Natural killer cell (primary cell): ENCODE results near the gene HELZ. TPM values are rescaled to one million over a fixed set of nuclear protein-coding genes. Genes with fewer than 3 reads are reported as not detected.
A peak's percentile ranks its signal among the peaks of the same experiment; 100 is the strongest.

Source experiments
- ATAC-seq, 3 donors: fragments of 150-1000 bp in 2 of 3; fragments of 200-7000 bp in 1 of 3; cut with Tn5 transposase; 1 replicate in 1 of 3; 2 replicates in 2 of 3; pipeline ENCODE4 v1.10.0; 2021; ENCODE audit warnings: mild to moderate bottlenecking in 2 of 3, moderate library complexity in 2 of 3
- DNase-seq, 2 donors: peaks; one replicate each; pipeline versions ENCODE4 v3.0.0 to v3.0.0-alpha.2; 2013 to 2021; ENCODE audit warnings: mixed read lengths in 1 of 2
- H3K27ac ChIP-seq: one replicate; pipeline ENCODE4 v1.5.1; 2013; ENCODE audit warnings: mild to moderate bottlenecking, low read length
- H3K27me3 ChIP-seq: one replicate; pipeline ENCODE4 v1.6.1; 2013; ENCODE audit warnings: low read length; ENCODE audit not compliant: control insufficient read depth, insufficient read depth
- H3K36me3 ChIP-seq: one replicate; pipeline ENCODE4 v1.6.1; 2013; ENCODE audit warnings: low read length; ENCODE audit not compliant: control insufficient read depth, insufficient read depth
- H3K4me1 ChIP-seq: one replicate; pipeline ENCODE4 v1.6.1; 2013; ENCODE audit warnings: low read length; ENCODE audit not compliant: control insufficient read depth, insufficient read depth
- H3K4me3 ChIP-seq: one replicate; pipeline ENCODE4 v1.5.1; 2013; ENCODE audit warnings: low read length
- H3K9me3 ChIP-seq: one replicate; pipeline ENCODE4 v1.6.1; 2013; ENCODE audit warnings: low read length; ENCODE audit not compliant: control insufficient read depth, insufficient read depth
- H3K27ac Mint-ChIP-seq, 2 donors: one replicate each; pipeline ENCODE4 v1.8.0; 2022; ENCODE audit warnings: mild to moderate bottlenecking in 2 of 2, mixed read lengths in 2 of 2, moderate library complexity in 1 of 2
- H3K27me3 Mint-ChIP-seq, 2 donors: one replicate each; pipeline ENCODE4 v1.8.0; 2022; ENCODE audit warnings: low read depth in 2 of 2, mixed read lengths in 2 of 2
- H3K36me3 Mint-ChIP-seq: one replicate; pipeline ENCODE4 v1.8.0; 2022; ENCODE audit warnings: mixed read lengths
- H3K4me1 Mint-ChIP-seq, 2 donors: one replicate each; pipeline ENCODE4 v1.8.0; 2022; ENCODE audit warnings: mixed read lengths in 2 of 2
- H3K4me3 Mint-ChIP-seq: one replicate; pipeline ENCODE4 v1.8.0; 2022; ENCODE audit warnings: mild to moderate bottlenecking, moderate library complexity, mixed read lengths
- H3K9me3 Mint-ChIP-seq, 2 donors: one replicate each; pipeline ENCODE4 v1.8.0; 2022; ENCODE audit warnings: mixed read lengths in 2 of 2
- WGBS: methylation state at CpG from one replicate; pipeline ENCODE4 v1.1.7; 2013; ENCODE audit warnings: missing lambda C conversion rate; ENCODE audit not compliant: insufficient coverage; 5-methylcytosine and 5-hydroxymethylcytosine counted together
- intact Hi-C: fragments of 100-400 bp; cut with micrococcal nuclease; formaldehyde crosslinking; loops from one replicate; pipeline ENCODE4 v1.14.2; 2022
- total RNA-seq, 4 donors: library from RNA; stranded (reverse); fragments of 120-200 nt in 1 of 4; gene quantifications; one replicate each; pipeline versions ENCODE4 v1.2.3 to v1.2.4, GENCODE V29; 2013 to 2022
- TF ChIP-seq, protein P1 (sequence below): fragments of 200-600 bp; IDR thresholded peaks from one replicate; pipeline ENCODE4 v1.8.0; 2022; ENCODE audit warnings: antibody characterized with exemption

The HELZ gene
- total RNA-seq, 3 donors from 2014 or later (not counting 1 experiment from before 2014, with no cell fraction given): 274 to 355 (median 292) TPM

DNA sequence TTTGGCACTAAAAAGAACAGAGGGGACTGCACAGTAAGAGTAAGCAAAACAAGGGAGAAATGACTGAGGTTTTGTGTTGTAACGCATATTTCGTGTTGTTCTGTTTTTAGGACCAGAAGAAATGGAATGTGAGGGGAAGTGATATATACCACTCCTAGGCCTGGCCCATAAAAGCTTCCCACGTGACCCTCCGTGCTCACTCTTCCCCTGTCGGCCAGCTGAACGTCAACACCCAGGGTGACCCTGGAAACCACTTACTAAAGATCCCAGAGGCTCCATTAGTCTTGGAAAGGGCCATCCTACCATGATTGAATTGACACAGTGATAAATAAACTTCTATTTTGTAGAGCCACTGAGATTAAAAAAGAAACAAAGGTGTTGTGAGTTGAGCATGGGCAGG lies 79.8 kb downstream of the HELZ start:
- Histone ChIP-seq H3K27ac (no peak overlapping the region), H3K36me3 (peaks cover 63% of the 10 kb centered on the region), H3K27me3 (no peaks in the 10 kb centered on the region), H3K4me1 (no peaks in the 10 kb centered on the region), H3K4me3 (no peak overlapping the region), H3K9me3 (no peaks in the 10 kb centered on the region)
- H3K36me3 Mint-ChIP-seq: peaks cover 19% of the 10 kb centered on the region
- ATAC-seq (peak in 1 of 3 donors; percentile 17), DNase-seq (no peak)
- H3K4me3 Mint-ChIP-seq: no peak overlapping the region
- TF ChIP-seq, protein P1, sequence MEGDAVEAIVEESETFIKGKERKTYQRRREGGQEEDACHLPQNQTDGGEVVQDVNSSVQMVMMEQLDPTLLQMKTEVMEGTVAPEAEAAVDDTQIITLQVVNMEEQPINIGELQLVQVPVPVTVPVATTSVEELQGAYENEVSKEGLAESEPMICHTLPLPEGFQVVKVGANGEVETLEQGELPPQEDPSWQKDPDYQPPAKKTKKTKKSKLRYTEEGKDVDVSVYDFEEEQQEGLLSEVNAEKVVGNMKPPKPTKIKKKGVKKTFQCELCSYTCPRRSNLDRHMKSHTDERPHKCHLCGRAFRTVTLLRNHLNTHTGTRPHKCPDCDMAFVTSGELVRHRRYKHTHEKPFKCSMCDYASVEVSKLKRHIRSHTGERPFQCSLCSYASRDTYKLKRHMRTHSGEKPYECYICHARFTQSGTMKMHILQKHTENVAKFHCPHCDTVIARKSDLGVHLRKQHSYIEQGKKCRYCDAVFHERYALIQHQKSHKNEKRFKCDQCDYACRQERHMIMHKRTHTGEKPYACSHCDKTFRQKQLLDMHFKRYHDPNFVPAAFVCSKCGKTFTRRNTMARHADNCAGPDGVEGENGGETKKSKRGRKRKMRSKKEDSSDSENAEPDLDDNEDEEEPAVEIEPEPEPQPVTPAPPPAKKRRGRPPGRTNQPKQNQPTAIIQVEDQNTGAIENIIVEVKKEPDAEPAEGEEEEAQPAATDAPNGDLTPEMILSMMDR: no peak
- H3K27ac Mint-ChIP-seq: peak overlapping the region; percentile 13 to 59
- H3K4me1 Mint-ChIP-seq: peaks cover 11 to 30% of the 10 kb centered on the region in 2 donors
- intact Hi-C loops: no loop called here
- no peaks in the 10 kb centered on the region for H3K9me3 Mint-ChIP-seq
- no peaks in the 10 kb centered on the region for H3K27me3 Mint-ChIP-seq
- WGBS: 94% methylated on average over 2 of the region's 6 CpGs

DNA sequence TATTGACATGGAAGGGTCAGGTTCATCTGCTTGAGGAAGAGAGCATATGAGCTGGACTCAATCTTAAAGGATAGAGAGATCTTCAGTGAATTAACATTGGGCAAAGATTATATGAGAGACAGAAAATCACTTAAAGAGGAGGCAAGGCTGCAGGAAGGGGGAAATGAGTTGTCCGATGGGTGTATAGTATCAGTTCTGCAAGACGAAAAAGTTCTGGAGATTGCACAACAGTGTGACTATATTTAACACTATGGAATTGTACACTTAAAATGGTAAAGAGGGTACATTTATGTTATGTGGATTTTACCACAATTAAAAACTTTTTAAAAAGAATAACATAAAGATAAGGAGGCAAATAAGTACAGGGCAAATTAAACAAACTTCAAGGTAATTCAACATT lies 80.7 kb downstream of the HELZ start:
- H3K36me3 Mint-ChIP-seq: peaks cover 19% of the 10 kb centered on the region
- 68% methylated on average over 2 of the region's 2 CpGs for WGBS
- H3K4me3 Mint-ChIP-seq: no peak overlapping the region
- H3K27me3 Mint-ChIP-seq: no peaks in the 10 kb centered on the region
- H3K27me3 ChIP-seq: no peaks in the 10 kb centered on the region
- ATAC-seq (no peak), DNase-seq (no peak)
- TF ChIP-seq, protein P1: no peak
- no peak overlapping the region for H3K27ac ChIP-seq
- H3K4me1 ChIP-seq: no peaks in the 10 kb centered on the region
- peaks cover 5 to 23% of the 10 kb centered on the region in 2 donors for H3K4me1 Mint-ChIP-seq
- peaks cover 65% of the 10 kb centered on the region for H3K36me3 ChIP-seq
- H3K4me3 ChIP-seq: no peak overlapping the region
- H3K27ac Mint-ChIP-seq: peak overlapping the region; percentile 13 to 59
- intact Hi-C loops: no loop called here
- H3K9me3 ChIP-seq: no peaks in the 10 kb centered on the region
- H3K9me3 Mint-ChIP-seq: no peaks in the 10 kb centered on the region

DNA sequence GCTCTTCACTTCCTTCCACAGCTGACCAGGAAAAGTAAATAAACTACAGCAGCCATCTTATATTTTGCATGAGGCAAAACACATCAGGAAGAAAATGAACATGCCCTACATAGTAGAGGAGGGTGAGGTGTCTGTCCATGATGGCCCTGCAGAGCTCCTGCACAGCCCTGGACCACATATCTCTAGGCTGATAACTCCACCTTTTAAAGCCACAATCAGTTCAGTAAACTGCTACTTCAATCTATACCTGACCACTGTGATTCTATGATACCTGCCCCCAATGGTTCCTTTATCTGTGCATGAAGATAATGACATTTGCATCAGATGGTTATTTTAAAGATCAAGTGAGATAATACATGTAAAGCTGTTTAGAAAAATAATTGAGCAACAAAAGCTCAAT lies 82.2 kb downstream of the HELZ start:
- H3K9me3 Mint-ChIP-seq: no peaks in the 10 kb centered on the region
- no peaks in the 10 kb centered on the region for H3K27me3 Mint-ChIP-seq
- H3K9me3 ChIP-seq: no peaks in the 10 kb centered on the region
- intact Hi-C loops: no loop called here
- peaks cover 61% of the 10 kb centered on the region for H3K36me3 ChIP-seq
- H3K27ac Mint-ChIP-seq: peak overlapping the region; percentile 40 to 63
- H3K36me3 Mint-ChIP-seq: peaks cover 23% of the 10 kb centered on the region
- H3K4me1 ChIP-seq: no peaks in the 10 kb centered on the region
- no peak overlapping the region for H3K4me3 ChIP-seq
- no peaks in the 10 kb centered on the region for H3K27me3 ChIP-seq
- TF ChIP-seq, protein P1: no peak
- DNase-seq (no peak), ATAC-seq (peak in 1 of 3 donors; percentile 64)
- peaks cover 16 to 20% of the 10 kb centered on the region in 2 donors for H3K4me1 Mint-ChIP-seq
- H3K27ac ChIP-seq: no peak overlapping the region
- no peak overlapping the region for H3K4me3 Mint-ChIP-seq

DNA sequence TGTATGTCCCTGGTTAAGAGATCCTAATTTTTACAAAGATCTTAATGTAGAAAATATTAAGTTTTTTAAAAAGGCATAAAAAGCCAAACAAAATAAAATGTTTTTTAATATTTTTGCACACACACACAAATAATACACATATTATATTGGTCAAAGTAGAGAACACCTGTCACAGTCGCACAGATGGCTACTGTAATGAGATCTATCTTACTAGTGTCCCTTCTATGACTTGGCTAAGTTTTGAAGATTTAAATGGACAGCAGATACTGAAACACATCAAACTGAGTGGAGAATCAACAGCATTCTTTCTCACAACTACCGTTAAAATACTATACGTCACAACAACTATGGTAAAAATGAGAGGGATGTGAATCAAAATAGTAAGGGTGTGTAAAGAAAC lies 83.4 kb downstream of the HELZ start:
- ATAC-seq: no peak
- H3K4me3 Mint-ChIP-seq: no peak overlapping the region

More for the DNA sequence above, 83.4 kb downstream of the HELZ start:
- Histone ChIP-seq H3K9me3 (no peaks in the 10 kb centered on the region), H3K36me3 (peaks cover 52% of the 10 kb centered on the region), H3K4me1 (no peaks in the 10 kb centered on the region), H3K27me3 (no peaks in the 10 kb centered on the region), H3K27ac (no peak overlapping the region), H3K4me3 (no peak overlapping the region)
- 100% methylated on average over 1 of the region's 3 CpGs for WGBS
- intact Hi-C loops: no loop called here
- Mint-ChIP-seq H3K4me1 (peaks cover 27 to 31% of the 10 kb centered on the region in 2 donors), H3K9me3 (no peaks in the 10 kb centered on the region), H3K36me3 (peaks cover 31% of the 10 kb centered on the region), H3K27me3 (no peaks in the 10 kb centered on the region), H3K27ac (no peak overlapping the region)
- no peak for DNase-seq
- TF ChIP-seq, protein P1: no peak
